Hepatocyte (in vitro differentiated cells): ENCODE measurements around the gene SLC7A14.

Experiments used
- EZH2 ChIP-seq: fragments of 200-600 bp; sonication (generic); IDR thresholded peaks from 2 replicates; pipeline ENCODE4 v1.6.1; 2016; ENCODE audit warnings: antibody characterized with exemption, mild to moderate bottlenecking, borderline replicate concordance
- TF ChIP-seq, protein P1 (sequence below): fragments of 200-600 bp; sonication (generic); IDR thresholded peaks from 2 replicates; pipeline ENCODE4 v1.5.1; 2016; ENCODE audit warnings: antibody characterized with exemption, mild to moderate bottlenecking; ENCODE audit not compliant: poor library complexity

DNA sequence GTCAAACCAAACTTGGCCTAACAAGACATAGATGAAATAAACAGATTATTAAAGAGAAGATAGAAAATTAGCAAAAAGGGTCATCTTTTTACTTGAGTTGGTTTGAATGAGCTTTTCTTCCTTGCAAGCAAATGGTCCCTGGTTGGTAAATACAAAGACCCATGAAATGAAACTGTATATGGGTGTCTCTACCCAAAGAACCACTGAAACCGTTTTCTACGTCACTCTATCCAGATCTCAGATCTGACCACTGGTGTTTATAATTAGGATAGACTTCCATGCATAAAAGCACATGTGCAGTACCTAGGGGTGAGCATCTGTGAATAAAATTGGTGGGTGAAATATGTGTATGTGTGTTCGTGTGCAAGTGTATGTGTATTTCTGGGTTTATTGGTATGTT is 94.0 kb downstream of the SLC7A14 start:
- TF ChIP-seq, protein P1, sequence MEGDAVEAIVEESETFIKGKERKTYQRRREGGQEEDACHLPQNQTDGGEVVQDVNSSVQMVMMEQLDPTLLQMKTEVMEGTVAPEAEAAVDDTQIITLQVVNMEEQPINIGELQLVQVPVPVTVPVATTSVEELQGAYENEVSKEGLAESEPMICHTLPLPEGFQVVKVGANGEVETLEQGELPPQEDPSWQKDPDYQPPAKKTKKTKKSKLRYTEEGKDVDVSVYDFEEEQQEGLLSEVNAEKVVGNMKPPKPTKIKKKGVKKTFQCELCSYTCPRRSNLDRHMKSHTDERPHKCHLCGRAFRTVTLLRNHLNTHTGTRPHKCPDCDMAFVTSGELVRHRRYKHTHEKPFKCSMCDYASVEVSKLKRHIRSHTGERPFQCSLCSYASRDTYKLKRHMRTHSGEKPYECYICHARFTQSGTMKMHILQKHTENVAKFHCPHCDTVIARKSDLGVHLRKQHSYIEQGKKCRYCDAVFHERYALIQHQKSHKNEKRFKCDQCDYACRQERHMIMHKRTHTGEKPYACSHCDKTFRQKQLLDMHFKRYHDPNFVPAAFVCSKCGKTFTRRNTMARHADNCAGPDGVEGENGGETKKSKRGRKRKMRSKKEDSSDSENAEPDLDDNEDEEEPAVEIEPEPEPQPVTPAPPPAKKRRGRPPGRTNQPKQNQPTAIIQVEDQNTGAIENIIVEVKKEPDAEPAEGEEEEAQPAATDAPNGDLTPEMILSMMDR, result no peak
- no peak for TF ChIP-seq EZH2
